Liver (tissue), 9 donors: Measurements from ENCODE around the gene GRK1. TPM values are rescaled to one million over a fixed set of nuclear protein-coding genes. Genes with fewer than 3 reads are reported as not detected.

Source experiments
- DNase-seq: peaks from one replicate; pipeline ENCODE4 v3.0.0-alpha.2; 2017; ENCODE audit warnings: low spot score
- H3K27ac ChIP-seq, 2 donors: one replicate each; pipeline ENCODE4 v1.7.0; 2013; ENCODE audit warnings: inconsistent platforms in 2 of 2, low read length in 2 of 2, control low read depth in 1 of 2, low read depth in 1 of 2, mild to moderate bottlenecking in 1 of 2
- H3K27me3 ChIP-seq, 4 donors: one replicate each; pipeline versions ENCODE4 v1.6.1 to v1.7.0; 2013; ENCODE audit warnings: low read length in 3 of 4, inconsistent platforms in 1 of 4, mild to moderate bottlenecking in 1 of 4, moderate library complexity in 1 of 4; ENCODE audit not compliant: control insufficient read depth in 4 of 4, insufficient read depth in 4 of 4
- H3K36me3 ChIP-seq, 4 donors: one replicate each; pipeline versions ENCODE4 v1.6.1 to v1.7.0; 2013; ENCODE audit warnings: low read length in 3 of 4, mild to moderate bottlenecking in 3 of 4, low read depth in 1 of 4, moderate library complexity in 1 of 4; ENCODE audit not compliant: control insufficient read depth in 4 of 4, insufficient read depth in 3 of 4
- H3K4me1 ChIP-seq, 4 donors: one replicate each; pipeline versions ENCODE4 v1.6.1 to v1.7.0; 2013; ENCODE audit warnings: low read length in 3 of 4, mild to moderate bottlenecking in 3 of 4, moderate library complexity in 1 of 4; ENCODE audit not compliant: control insufficient read depth in 4 of 4, insufficient read depth in 4 of 4
- H3K4me3 ChIP-seq, 3 donors: one replicate each; pipeline versions ENCODE4 v1.6.1 to v1.7.0; 2013; ENCODE audit warnings: low read length in 3 of 3, control low read depth in 1 of 3, low read depth in 1 of 3, mild to moderate bottlenecking in 1 of 3
- H3K9ac ChIP-seq, 2 donors: one replicate each; pipeline ENCODE4 v1.7.0; 2013; ENCODE audit warnings: low read length in 2 of 2, mild to moderate bottlenecking in 2 of 2, moderate library complexity in 2 of 2, control low read depth in 1 of 2, low read depth in 1 of 2
- H3K9me3 ChIP-seq, 4 donors: one replicate each; pipeline versions ENCODE4 v1.6.1 to v1.7.0; 2013; ENCODE audit warnings: low read length in 3 of 4; ENCODE audit not compliant: control insufficient read depth in 4 of 4
- ATF3 ChIP-seq: IDR thresholded peaks from 2 replicates; pipeline ENCODE4 v1.6.1; 2016; ENCODE audit warnings: antibody characterized with exemption
- GABPA ChIP-seq, 2 donors: IDR thresholded peaks in 1 of 2; conservative IDR thresholded peaks in 1 of 2; 2 replicates each; pipeline ENCODE4 v1.6.1; 2016; ENCODE audit warnings: antibody characterized with exemption in 2 of 2, mild to moderate bottlenecking in 1 of 2, moderate library complexity in 1 of 2
- JUND ChIP-seq, 2 donors: IDR thresholded peaks; 2 replicates each; pipeline ENCODE4 v1.6.1; 2016; ENCODE audit warnings: antibody characterized with exemption in 2 of 2
- MAX ChIP-seq: IDR thresholded peaks from 2 replicates; pipeline ENCODE4 v1.6.1; 2016; ENCODE audit warnings: antibody characterized with exemption
- NR2F2 ChIP-seq: IDR thresholded peaks from 2 replicates; pipeline ENCODE4 v1.6.1; 2016; ENCODE audit warnings: antibody characterized with exemption
- SP1 ChIP-seq: IDR thresholded peaks from 2 replicates; pipeline ENCODE4 v1.6.1; 2018; ENCODE audit warnings: antibody characterized with exemption, mild to moderate bottlenecking
- TAF1 ChIP-seq: conservative IDR thresholded peaks from 2 replicates; pipeline ENCODE4 v1.6.1; 2016; ENCODE audit warnings: antibody characterized with exemption, mild to moderate bottlenecking
- YY1 ChIP-seq: IDR thresholded peaks from 2 replicates; pipeline ENCODE4 v1.6.1; 2016; ENCODE audit warnings: antibody characterized with exemption, mild to moderate bottlenecking
- WGBS: extraction: QIAGEN DNeasy Blood & Tissue Kit; methylation state at CpG from one replicate; pipeline ENCODE4 v1.1.7; 2013; 5-methylcytosine and 5-hydroxymethylcytosine counted together
- polyA plus RNA-seq, 2 donors: library from polyadenylated mRNA; stranded (reverse) in 1 of 2; unstranded in 1 of 2; fragments of 200-250 nt in 1 of 2; fragments of >200 nt in 1 of 2; fragmentation: Nextera tagmentation in 1 of 2; extraction: Ambion mirVana in 1 of 2; gene quantifications; one replicate each; pipeline versions ENCODE4 v1.2.1 to v1.2.3, GENCODE V29; 2013 to 2015
- total RNA-seq, 2 donors: library from RNA; depleted of rRNA; stranded (reverse); fragments of >200 nt; gene quantifications; one replicate each; pipeline ENCODE4 v1.2.3, GENCODE V29; 2014
- TF ChIP-seq, protein P1 (sequence below): IDR thresholded peaks from 2 replicates; pipeline ENCODE4 v1.6.1; 2016; ENCODE audit warnings: antibody characterized with exemption
- TF ChIP-seq, protein P2 (sequence below): IDR thresholded peaks from 2 replicates; pipeline ENCODE4 v1.6.1; 2016; ENCODE audit warnings: antibody characterized with exemption, mild to moderate bottlenecking
- donor health status: healthy.
- donor health status: healthy.
- donor health status: healthy.
- donor health status: healthy.
- donor health status: healthy.

GRK1 gene
- total and polyA plus RNA-seq, 4 donors: 0.05 TPM; not detected in 3

DNA sequence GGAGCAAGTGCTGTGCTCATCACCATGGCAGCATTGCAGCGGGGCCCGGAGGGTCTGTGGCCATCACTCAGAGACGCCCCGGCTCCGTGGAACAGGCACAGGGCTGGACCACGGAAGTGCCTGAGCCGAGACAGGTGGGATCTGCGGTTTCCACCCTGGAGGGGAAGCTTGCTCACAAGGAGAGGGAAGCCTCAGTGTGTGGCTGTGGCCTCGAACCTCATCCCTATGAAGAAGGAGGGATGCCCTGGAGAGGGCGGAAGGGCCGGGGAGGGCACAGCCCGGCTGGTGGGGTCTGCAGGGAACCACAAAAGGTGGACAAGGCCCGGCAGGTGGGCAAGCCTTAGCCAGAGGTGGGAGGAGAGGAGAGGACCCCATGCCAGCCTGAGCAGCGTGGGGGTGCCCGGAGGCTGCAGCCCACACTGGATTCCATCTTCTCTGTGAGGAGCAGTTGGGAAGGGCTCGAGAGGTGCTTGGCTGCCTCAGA lies 61.6 kb downstream of the GRK1 start (continued):
- TF ChIP-seq TAF1 (no peak), MAX (no peak), NR2F2 (no peak)

- WGBS: 70% methylated on average over 34 of the region's 34 CpGs
Measured at GRCh38 chr13:113729187-113730019, 62.4 kb downstream of the GRK1 start.

More at GRCh38 chr13:113729187-113730019, 62.4 kb downstream of the GRK1 start:
- Histone ChIP-seq H3K9me3 (no peaks in the 10 kb centered on the region), H3K27me3 (peaks cover 0 to 2% (median 0%) of the 10 kb centered on the region in 4 donors), H3K27ac (no peak overlapping the region), H3K36me3 (no peaks in the 10 kb centered on the region), H3K9ac (no peak overlapping the region), H3K4me3 (no peak overlapping the region), H3K4me1 (peaks cover 0 to 5% (median 3%) of the 10 kb centered on the region in 4 donors)
- no peak for DNase-seq
- no peak for TF ChIP-seq JUND (IDR thresholded peaks at IDR 0.05)
- TF ChIP-seq, protein P1, sequence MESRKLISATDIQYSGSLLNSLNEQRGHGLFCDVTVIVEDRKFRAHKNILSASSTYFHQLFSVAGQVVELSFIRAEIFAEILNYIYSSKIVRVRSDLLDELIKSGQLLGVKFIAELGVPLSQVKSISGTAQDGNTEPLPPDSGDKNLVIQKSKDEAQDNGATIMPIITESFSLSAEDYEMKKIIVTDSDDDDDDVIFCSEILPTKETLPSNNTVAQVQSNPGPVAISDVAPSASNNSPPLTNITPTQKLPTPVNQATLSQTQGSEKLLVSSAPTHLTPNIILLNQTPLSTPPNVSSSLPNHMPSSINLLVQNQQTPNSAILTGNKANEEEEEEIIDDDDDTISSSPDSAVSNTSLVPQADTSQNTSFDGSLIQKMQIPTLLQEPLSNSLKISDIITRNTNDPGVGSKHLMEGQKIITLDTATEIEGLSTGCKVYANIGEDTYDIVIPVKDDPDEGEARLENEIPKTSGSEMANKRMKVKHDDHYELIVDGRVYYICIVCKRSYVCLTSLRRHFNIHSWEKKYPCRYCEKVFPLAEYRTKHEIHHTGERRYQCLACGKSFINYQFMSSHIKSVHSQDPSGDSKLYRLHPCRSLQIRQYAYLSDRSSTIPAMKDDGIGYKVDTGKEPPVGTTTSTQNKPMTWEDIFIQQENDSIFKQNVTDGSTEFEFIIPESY: no peak
- TF ChIP-seq, protein P2, sequence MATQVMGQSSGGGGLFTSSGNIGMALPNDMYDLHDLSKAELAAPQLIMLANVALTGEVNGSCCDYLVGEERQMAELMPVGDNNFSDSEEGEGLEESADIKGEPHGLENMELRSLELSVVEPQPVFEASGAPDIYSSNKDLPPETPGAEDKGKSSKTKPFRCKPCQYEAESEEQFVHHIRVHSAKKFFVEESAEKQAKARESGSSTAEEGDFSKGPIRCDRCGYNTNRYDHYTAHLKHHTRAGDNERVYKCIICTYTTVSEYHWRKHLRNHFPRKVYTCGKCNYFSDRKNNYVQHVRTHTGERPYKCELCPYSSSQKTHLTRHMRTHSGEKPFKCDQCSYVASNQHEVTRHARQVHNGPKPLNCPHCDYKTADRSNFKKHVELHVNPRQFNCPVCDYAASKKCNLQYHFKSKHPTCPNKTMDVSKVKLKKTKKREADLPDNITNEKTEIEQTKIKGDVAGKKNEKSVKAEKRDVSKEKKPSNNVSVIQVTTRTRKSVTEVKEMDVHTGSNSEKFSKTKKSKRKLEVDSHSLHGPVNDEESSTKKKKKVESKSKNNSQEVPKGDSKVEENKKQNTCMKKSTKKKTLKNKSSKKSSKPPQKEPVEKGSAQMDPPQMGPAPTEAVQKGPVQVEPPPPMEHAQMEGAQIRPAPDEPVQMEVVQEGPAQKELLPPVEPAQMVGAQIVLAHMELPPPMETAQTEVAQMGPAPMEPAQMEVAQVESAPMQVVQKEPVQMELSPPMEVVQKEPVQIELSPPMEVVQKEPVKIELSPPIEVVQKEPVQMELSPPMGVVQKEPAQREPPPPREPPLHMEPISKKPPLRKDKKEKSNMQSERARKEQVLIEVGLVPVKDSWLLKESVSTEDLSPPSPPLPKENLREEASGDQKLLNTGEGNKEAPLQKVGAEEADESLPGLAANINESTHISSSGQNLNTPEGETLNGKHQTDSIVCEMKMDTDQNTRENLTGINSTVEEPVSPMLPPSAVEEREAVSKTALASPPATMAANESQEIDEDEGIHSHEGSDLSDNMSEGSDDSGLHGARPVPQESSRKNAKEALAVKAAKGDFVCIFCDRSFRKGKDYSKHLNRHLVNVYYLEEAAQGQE: no peak
- no peak for TF ChIP-seq SP1
- no peak for TF ChIP-seq NR2F2
- no peak for TF ChIP-seq YY1
- TF ChIP-seq MAX: no peak
- TF ChIP-seq GABPA (IDR thresholded peaks at IDR 0.05 in 1 of 2, conservative IDR thresholded peaks at IDR 0.05 in 1 of 2): no peak
- TF ChIP-seq ATF3: no peak
